Spleen (tissue), 7 donors: ENCODE measurements around the gene PRICKLE1.

Source experiments
- CTCF ChIP-seq, 11 experiments: fragments of 200-600 bp in 7 of 11; fragments of 450-650 bp in 4 of 11; sonication (generic) in 4 of 11; IDR thresholded peaks in 8 of 11; conservative IDR thresholded peaks in 3 of 11; 1 replicate in 7 of 11; 2 replicates in 4 of 11; pipeline versions ENCODE4 v1.4.0 to v1.8.0; 2016 to 2021; ENCODE audit warnings: antibody characterized with exemption in 11 of 11, inconsistent platforms in 4 of 11, mild to moderate bottlenecking in 1 of 11
- POLR2A ChIP-seq, 3 donors: fragments of 450-650 bp; IDR thresholded peaks; one replicate each; pipeline ENCODE4 v1.5.1; 2017; ENCODE audit warnings: antibody characterized with exemption in 3 of 3, mild to moderate bottlenecking in 1 of 3
- POLR2AphosphoS5 ChIP-seq, 3 donors: sonication (generic); formaldehyde crosslinking; IDR thresholded peaks; one replicate each; pipeline ENCODE4 v1.5.1; 2017; ENCODE audit warnings: antibody characterized with exemption in 3 of 3
- donor health status: DM: no; HTN: no; CAD: no; lungs with moderate emphysema.
- donor health status: DM: no; HTN: no; CAD: no.
- donor health status: DM: no; HTN: no; CAD: no.

GRCh38 chr12:42468921-42469320 lies 120.6 kb downstream of the PRICKLE1 start:
- TF ChIP-seq POLR2A (IDR thresholded peaks at IDR 0.05) (no peak), POLR2AphosphoS5 (IDR thresholded peaks at IDR 0.05) (no peak), CTCF (IDR thresholded peaks at IDR 0.05 in 8 of 11, conservative IDR thresholded peaks at IDR 0.05 in 3 of 11) (no peak)
